HG03103 (cell line): ENCODE measurements around the gene ESRRG.

Experiments
- ATAC-seq: cut with Tn5 transposase; IDR thresholded peaks from one replicate; pipeline ENCODE4 v1.9.1; 2021; ENCODE audit warnings: low read depth; ENCODE audit not compliant: unreplicated experiment

ESRRG gene

DNA sequence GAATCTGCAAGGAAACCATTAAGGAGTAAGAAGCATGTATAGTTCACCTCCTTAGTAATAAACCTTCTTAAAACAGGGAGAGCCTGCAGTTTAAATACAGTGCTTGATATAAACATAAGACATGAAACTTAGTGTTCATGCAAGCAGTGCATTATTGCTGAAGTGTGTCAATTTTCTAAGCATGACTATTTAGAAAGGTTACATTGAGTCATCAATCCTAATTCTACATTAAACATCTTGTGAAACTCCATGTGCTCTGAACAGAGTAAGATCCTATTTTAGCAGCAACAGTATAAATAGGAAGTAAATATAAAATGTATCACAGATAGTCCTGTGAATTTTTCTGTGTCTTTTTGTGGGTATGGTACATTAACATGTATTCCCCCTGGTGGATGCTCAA lies 135.5 kb downstream of the ESRRG start:
- ATAC-seq: no peak

DNA sequence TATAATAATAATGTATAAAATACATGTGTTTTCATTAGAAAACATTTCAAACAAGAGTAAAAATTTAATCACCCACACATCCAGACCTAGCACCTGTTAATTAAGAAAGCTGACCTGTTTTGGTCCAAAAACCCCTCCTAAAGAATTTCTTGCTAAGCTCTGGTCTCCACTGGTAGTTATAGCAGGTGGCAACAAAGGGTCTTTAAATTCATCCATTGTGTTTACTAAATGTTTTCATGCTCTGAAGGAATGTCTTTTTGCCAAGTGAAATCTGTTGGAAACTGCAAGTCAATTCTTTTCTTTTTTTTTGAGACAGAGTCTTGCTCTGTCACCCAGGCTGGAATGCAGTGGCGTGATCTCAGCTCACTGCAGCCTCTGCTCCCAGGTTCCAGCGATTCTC lies 141.1 kb downstream of the ESRRG start:
- ATAC-seq: no peak

DNA sequence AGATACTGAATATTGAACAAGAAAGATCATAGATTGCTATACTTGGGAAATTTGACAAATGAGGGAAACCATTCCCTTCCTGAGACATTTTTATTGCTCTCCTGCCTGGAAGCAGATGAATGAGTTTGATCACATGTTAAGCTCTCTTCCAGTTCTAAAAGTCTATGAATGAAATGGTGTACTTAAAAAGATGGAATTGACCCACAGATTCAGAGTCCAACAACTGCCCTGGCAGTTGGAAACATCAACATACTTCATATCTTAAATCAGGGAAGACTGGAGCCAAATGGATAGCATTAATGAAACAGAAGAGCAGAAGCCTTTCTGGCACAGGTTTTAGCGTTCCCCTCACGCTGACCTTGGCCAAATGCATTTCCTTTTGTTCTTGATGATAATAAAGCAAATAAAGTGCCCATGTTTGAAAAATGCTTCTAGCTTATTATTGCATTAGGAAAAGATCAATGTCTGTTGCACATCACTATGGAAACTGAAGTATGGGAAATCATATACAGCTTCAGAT lies 142.6 kb downstream of the ESRRG start:
- no peak for ATAC-seq

DNA sequence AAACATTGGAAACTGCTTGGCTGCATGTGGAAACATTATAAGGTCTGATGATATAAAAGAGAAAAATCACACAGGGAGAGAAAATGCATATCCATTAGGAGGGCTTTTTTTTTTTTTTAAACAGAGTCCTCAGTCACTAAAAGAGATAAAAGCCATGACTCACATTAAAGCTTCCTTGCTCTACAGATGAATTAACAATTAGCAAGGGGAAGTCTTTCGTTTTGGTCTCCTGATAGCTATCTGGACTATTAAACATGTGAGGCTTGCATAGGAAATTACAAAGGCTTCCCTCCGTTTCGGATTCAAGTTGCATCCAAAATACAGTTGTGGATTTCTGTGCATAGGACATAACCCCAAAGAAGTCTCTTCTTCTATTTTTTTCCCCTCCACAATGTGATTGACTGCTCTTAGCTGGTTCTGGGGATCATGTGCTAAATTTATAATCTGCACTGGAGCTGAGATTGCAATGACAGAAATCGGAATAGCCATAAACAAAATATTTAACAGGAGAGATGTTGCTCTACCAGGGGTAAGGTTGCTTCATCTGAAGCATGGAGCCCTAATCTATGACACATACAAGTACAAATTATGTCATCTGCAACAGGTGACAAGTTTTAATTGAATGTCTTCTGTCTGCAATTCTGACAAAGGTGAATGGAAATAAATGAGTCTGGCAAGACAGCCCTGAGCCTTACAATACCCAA lies 146.8 kb downstream of the ESRRG start:
- ATAC-seq: no peak

DNA sequence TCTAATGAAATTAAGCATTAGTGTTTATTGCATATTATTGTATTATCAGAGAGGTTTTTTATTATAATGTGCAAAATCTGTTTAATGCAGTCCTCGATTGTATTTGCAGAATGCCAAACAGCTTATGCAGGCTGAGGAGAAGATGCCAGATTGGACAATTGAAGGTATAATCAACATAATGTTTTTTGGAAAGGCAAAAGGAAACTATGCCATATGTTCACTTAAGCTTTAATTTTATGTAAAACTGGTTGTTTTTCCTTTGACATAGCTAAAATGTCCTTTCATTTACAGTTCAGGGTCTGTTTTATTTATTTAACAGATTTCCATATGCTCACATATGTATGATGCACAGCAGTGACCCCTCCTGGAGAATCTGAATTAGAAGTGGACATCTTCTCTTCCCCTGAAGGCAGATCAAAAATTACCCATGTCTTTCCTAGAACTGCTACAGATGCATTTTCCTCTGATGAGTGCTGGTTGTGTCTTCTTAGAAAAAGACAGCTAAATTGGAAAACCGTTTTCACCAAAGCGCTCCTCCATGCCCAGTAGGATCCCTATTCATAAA lies 156.5 kb downstream of the ESRRG start:
- no peak for ATAC-seq

DNA sequence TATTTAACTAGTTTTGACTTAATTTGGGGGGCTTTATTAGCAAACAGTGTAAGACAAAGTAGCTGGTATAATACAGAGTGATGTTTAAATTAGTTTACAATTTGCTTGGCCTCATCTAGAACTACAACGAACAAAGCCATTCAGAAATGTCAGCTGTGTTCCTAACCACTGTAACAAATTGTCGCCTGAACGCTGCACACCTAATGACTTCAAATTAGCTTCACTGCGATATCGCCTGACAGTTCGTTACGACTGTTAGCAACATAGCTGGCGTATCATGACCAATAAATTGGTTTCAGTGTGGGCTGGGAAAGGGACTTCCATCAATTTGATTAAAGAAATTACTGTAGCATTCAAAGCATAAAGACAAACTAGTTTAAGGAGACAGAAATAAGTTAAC lies 160.1 kb downstream of the ESRRG start:
- no peak for ATAC-seq

DNA sequence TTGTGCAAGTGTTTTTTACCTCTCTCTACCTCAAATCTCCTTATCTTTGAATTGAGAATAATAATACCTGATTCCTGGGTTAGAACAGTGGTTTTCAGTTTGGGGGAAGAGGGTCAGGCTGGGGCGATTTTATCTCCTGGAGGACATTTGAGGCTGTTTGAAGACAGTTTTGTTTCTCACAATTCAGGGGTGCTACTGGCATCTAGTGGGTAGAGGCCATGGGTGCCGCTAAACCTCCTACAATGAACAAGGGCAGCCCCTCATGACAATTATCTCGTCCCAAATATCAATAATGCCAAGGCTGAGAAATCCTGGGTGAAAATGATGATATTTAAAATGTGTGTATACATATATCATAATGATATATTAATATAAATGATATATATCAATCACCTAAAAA lies 160.8 kb downstream of the ESRRG start:
- ATAC-seq: no peak

DNA sequence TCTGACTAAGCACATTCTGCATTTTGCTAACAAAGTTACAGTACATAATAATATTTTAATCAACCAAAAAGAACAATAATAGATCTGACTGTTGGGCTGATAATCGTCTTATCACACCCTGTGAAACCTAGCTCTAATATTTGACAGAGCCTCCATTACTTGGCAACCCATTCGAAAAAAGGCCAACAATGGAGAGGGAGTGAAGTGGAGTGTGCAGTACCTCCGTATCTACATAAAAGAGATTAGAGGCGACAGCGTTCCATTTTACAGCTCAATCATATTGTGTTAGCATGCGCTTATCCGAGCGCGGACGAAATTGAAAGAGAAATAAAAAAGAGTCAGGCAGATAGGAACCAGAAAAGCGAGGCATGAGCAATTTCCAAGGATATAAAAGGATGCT lies 162.7 kb downstream of the ESRRG start:
- no peak for ATAC-seq

DNA sequence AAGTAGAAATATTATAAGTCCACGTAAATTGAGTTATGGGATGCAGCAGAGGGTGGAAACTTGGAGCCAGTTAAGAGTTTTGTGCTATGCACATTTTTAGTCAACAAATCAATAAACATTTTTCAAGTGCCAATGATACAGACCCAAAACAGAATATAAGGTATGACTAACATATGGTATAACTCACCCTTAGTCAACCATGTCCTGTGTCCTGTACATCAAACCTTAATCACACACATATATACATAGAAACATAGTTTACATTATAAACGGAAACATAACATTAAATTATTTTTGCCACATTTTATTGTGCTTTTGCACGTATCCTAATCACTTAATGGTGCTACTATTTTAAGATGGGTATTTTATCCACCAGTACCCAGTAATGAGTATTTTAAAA lies 163.9 kb downstream of the ESRRG start:
- no peak for ATAC-seq

DNA sequence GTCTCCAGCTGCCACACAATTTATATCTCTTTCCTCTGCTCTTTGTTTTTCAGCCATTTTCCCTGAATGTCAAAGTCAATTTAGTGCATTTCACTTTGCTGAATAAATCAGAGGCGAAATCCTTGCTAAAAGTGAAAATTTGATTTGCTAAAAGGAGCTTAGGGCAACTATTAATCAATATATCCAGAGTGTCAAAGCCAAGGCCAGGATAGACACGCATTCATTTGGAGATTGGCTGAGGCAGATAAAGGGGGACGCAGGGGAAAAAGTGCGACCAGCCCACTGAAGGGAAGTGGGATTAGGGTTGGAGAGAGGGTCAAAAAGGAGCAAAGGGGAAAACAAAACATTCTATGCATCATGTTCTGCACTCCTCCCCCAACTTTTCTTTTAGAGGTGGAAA lies 167.6 kb downstream of the ESRRG start:
- no peak for ATAC-seq

DNA sequence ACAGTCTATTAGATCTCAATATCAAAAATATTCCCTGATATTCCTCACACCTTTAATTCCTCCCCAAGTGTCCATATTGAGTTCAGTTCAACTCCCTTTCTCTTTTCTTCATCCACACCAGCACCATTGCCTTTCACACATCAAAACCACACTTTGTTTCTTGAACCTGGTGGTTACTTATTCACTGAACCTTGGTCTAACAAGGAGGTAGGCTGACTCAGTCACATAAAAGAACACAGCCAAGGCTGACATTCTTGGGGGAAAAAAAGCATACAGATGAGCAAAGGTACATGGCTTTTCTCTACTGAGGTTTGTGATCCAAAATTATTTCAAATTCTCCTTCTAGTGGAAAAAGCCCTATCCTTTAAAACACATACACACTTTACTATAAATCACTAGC lies 168.3 kb downstream of the ESRRG start:
- no peak for ATAC-seq

DNA sequence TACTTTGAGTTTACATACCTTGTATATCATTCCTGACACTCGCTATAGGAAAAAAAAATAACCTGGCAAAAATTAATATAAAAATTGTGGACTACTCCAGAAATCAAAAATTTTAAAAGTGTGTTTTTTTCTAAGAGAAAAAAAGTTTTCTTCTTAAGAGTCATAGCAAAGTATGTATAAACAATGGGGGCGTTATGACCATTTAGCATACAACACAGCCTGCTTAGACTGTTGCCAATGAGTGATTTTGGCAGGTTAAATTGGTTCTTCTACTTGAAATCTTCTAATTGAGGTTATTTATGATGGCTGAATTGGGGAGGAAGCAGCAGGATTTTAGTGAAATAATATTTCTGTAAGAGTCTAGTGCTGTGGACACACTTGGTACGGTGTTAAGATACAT lies 169.5 kb downstream of the ESRRG start:
- no peak for ATAC-seq

DNA sequence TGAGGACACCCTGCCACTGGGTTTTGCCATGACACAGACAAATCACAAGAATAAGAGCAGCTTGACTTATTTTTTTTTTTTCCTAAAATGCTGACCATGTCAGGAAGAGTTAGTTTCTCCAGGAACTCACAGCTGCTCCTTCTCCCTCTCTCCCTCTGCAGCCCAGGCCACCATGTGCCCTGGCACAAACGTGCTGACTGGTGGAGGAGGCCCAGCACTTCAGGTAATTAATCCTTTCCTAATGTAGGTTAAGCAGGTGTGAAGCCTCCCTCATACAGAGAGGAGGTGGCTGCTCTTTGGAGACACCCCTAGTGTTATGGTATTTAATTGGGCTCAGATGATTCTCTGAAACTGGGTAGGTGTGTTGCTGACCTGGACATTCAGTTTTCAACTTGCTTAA lies 170.2 kb downstream of the ESRRG start:
- no peak for ATAC-seq

DNA sequence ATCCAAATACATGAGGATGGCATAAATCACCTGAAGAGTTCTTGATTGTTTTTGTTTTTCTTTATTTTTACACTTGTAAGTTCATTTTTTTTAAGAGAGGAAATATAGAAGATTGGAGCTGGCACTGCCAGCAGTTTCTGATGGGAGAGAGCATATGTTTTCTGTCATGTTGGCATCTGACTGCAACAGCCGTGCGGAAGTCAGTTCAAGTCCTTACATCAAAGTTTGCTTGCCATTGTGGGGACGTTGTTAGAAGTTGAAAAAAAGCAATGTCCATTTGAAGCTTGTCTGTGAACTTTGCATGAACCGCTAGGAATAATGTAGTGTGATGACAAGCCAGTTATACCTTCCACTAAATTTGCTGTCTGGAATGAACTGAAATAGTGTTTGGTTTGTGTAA lies 173.4 kb downstream of the ESRRG start:
- ATAC-seq: no peak

DNA sequence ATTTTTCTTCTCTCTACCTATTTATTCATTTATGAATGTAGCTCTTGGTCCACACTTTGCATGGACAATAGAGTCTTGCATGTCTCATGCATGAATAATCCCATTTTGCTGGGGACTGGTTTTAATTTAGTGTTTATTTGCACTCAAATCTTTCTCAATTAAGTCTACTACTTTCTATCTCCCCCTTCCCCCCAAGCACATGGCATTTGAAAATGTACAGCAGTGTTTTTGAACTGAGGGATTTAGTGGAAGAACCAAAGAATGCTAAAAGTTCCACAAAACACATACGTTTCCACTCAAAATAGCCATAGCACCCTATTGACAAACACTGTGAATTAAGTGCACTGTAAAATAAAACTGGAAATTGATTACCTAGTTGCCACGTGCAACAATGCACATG lies 180.5 kb downstream of the ESRRG start:
- ATAC-seq: no peak

DNA sequence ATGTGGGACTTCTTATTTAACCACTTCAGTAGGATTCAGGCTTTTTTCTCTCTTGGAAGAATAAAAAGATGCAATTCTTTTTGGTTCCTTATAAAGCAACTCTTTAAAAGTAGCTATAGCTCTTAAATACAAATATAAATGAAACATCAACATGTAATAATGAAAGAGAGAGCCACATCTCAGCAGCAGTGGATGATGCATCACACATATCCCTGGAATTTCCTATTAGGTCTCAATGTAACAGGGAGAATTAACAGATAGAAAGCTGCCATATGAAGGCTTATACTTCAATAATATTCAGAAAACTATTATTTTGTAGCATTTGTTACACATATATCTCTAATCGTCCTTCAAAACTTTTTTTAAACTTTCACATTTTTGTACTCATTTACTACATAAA lies 181.0 kb downstream of the ESRRG start:
- ATAC-seq: no peak

DNA sequence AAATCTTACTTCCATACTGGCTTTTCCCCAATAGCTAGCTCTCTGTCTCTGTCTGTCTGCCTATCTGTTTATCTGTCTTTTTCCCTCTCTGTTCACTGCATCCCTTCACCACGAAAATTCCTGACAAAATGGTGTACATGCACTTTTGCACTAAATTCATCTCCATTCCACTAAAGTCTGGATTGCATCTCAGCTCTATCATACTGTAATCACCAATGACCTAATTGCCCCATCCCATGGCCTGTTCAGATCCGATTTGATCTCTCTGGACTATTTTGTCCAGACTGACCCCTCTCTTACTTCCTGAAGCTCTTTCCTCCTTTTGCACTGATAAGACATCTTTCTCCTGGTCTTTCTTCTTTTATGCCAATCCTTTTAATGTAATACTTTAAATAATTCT lies 187.5 kb downstream of the ESRRG start:
- no peak for ATAC-seq

DNA sequence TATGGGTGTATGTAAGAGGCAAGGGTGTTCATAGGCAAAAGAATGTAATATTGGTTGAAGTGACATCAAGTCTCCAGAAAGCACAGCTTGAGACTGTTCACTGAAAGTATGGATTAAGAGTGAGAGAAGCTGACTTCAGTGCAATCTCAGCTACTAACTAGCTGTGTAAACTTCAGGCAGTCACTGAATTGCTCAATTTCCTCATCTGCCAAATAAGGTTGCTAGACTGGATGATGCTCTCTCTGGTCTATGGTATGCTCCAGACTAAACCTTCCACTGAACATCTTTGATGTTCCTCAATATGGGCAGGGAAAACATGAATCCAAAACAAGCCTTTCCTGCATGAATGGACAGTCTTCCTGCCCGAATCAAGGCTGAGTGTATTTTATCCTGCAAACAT lies 188.2 kb downstream of the ESRRG start:
- ATAC-seq: no peak

DNA sequence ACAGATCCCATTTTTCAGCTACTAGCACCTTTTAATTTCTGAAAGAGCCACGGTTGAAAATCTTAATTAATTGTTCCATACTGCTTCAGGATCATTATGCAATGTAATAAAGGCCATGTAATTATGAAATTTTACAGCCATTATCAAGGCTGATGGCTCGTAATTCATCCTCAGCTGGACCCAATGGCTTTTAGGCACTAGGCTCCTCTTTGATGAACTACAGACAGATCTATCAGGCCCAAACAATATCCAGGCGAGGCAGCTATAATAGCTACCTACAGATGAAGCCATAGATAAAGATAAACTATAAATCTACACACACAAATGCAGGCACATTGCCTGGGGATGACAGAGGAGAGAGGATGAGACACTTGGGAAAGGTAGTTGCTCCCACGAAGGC lies 189.5 kb downstream of the ESRRG start:
- ATAC-seq: no peak

DNA sequence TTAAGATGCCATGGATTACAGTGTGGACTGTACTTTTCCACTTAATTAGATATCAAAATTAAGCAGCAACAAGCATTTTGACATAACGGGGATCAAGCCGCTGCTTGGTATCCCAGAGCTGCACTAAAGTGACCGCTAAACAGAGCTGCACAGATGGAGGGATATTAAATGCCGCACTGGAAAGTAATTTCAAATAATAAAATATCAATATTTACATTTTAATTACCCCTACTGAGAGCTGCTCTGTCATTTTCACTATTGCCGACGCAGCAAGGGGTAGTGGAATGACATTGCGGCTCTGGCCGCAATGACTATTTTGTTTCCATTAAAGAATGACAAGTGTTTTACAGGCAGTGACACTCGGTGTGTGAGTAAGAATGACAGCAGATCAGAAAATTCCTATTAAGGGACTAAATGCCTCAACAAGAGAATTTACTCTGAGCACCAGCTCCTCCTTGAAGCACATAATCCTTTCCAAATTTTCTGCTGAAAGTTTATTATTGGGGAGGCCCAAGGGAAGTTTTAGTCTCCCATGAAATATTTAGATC lies 190.9 kb downstream of the ESRRG start:
- ATAC-seq: no peak

DNA sequence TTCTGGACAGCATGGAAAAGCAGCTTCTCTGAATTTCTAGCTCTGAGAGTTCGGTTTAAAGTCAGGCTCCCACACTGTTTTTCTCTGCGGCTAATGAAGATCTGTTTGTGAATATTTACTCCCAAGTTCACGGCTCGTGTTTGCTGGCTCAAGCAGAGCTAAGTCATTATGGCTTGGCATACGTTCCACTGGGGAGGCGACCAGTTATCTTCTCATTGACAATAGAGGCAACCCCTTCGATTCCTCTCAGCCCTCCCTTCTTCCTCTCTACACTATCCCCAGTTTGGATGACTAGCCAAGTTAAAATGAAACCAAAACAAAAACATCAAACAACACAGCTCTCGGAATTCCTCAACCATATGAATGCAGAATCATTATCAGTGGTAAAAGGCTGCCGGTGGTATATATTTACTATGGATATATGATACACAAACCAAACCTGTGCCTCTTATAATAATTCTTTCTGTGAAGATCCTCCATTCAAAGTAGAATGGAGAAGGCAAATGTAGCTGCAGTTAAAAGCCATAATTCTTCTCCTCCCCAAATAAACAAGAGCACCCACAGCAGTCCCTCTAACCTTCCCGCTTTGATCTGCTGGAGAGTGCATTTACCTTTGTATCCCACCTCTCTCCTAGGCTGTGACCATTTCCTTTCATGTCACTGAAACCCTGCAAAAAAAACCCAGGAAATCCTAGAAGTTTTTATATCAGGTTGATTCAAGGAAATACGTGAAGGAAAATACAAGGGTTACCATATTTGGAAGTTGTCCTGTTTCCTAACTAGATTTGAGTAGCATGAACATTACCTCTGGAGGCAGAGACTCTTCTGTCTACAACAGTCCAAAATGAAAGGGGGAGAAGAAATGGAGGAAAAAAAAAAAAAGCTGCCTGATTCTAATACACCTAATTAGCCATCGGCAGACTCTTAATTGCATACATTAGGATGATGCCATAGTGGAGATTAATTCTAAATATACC lies 191.7 kb downstream of the ESRRG start:
- peak; percentile 30 for ATAC-seq
